RWPE2 (cell line): ENCODE results near the gene CARMIL3.

Experiments used
- ATAC-seq: fragments of 200-7000 bp; cut with Tn5 transposase; 3 replicates; pipeline ENCODE4 v1.9.1; 2021; ENCODE audit warnings: low read depth
- DNase-seq: peaks from one replicate; pipeline ENCODE4 v3.0.0-alpha.2; 2020; ENCODE audit warnings: low spot score
- H3K27ac ChIP-seq: fragments of 450-650 bp; 2 replicates; pipeline ENCODE4 v1.5.1; 2017; ENCODE audit warnings: mild to moderate bottlenecking; ENCODE audit not compliant: poor library complexity, severe bottlenecking
- H3K27me3 ChIP-seq: fragments of 250-450 bp; sonication (Bioruptor Pico); 2 replicates; pipeline ENCODE4 v1.5.1; 2021; ENCODE audit warnings: mild to moderate bottlenecking, moderate library complexity; ENCODE audit not compliant: insufficient read depth, poor library complexity, severe bottlenecking
- H3K36me3 ChIP-seq: fragments of 250-450 bp; sonication (Bioruptor Pico); 2 replicates; pipeline ENCODE4 v1.5.1; 2020; ENCODE audit warnings: low read depth, mild to moderate bottlenecking, moderate library complexity
- H3K4me1 ChIP-seq: fragments of 250-450 bp; sonication (Bioruptor Pico); 2 replicates; pipeline ENCODE4 v1.5.1; 2021; ENCODE audit warnings: mild to moderate bottlenecking, moderate library complexity; ENCODE audit not compliant: insufficient read depth, poor library complexity, severe bottlenecking
- H3K4me3 ChIP-seq: fragments of 250-450 bp; sonication (Bioruptor Pico); 2 replicates; pipeline ENCODE4 v1.5.1; 2021; ENCODE audit warnings: mild to moderate bottlenecking, moderate library complexity; ENCODE audit not compliant: severe bottlenecking
- H3K9me3 ChIP-seq: fragments of 250-450 bp; sonication (Bioruptor Pico); 2 replicates; pipeline ENCODE4 v1.5.1; 2021; ENCODE audit warnings: mild to moderate bottlenecking, moderate library complexity; ENCODE audit not compliant: severe bottlenecking
- TF ChIP-seq, protein P1 (sequence below): fragments of 450-650 bp; IDR thresholded peaks from one replicate; pipeline ENCODE4 v1.5.1; 2017; ENCODE audit warnings: mild to moderate bottlenecking, moderate library complexity; ENCODE audit not compliant: poor library complexity, severe bottlenecking

CARMIL3 gene

DNA sequence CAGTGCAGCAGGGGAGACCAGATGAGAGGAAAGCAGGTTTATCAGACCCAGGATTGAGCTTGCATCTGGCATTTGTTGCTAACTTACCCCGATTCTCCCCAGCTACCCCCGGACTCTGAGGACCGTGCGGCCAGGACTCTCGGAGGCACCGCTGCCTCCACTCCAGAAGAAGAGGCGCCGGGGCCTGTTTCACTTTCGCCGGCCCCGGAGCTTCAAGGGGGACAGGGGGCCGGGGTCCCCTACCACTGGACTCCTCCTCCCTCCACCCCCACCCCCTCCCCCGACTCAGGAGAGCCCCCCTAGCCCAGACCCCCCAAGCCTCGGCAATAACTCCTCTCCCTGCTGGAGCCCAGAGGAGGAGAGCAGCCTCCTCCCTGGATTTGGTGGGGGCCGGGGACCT, 13.0 kb downstream of the CARMIL3 start:
- H3K4me1 ChIP-seq = no peaks in the 10 kb centered on the region

GRCh38 chr14:24065408-24065807, 13.6 kb downstream of the CARMIL3 start:
- DNase-seq = peak; percentile 68
- Histone ChIP-seq H3K4me3 (no peak overlapping the region), H3K36me3 (no peaks in the 10 kb centered on the region), H3K9me3 (no peaks in the 10 kb centered on the region), H3K27ac (no peak overlapping the region), H3K4me1 (no peaks in the 10 kb centered on the region), H3K27me3 (no peaks in the 10 kb centered on the region)
- ATAC-seq = no peak
- TF ChIP-seq, protein P1, sequence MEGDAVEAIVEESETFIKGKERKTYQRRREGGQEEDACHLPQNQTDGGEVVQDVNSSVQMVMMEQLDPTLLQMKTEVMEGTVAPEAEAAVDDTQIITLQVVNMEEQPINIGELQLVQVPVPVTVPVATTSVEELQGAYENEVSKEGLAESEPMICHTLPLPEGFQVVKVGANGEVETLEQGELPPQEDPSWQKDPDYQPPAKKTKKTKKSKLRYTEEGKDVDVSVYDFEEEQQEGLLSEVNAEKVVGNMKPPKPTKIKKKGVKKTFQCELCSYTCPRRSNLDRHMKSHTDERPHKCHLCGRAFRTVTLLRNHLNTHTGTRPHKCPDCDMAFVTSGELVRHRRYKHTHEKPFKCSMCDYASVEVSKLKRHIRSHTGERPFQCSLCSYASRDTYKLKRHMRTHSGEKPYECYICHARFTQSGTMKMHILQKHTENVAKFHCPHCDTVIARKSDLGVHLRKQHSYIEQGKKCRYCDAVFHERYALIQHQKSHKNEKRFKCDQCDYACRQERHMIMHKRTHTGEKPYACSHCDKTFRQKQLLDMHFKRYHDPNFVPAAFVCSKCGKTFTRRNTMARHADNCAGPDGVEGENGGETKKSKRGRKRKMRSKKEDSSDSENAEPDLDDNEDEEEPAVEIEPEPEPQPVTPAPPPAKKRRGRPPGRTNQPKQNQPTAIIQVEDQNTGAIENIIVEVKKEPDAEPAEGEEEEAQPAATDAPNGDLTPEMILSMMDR = no peak

More for the DNA sequence above, 13.0 kb downstream of the CARMIL3 start:
- H3K36me3 ChIP-seq = no peaks in the 10 kb centered on the region
- H3K9me3 ChIP-seq = no peaks in the 10 kb centered on the region
- no peak overlapping the region for H3K4me3 ChIP-seq
- no peak for ATAC-seq
- H3K27me3 ChIP-seq = no peaks in the 10 kb centered on the region
- no peak overlapping the region for H3K27ac ChIP-seq
- DNase-seq = peak; percentile 52
- TF ChIP-seq, protein P1 = no peak

DNA sequence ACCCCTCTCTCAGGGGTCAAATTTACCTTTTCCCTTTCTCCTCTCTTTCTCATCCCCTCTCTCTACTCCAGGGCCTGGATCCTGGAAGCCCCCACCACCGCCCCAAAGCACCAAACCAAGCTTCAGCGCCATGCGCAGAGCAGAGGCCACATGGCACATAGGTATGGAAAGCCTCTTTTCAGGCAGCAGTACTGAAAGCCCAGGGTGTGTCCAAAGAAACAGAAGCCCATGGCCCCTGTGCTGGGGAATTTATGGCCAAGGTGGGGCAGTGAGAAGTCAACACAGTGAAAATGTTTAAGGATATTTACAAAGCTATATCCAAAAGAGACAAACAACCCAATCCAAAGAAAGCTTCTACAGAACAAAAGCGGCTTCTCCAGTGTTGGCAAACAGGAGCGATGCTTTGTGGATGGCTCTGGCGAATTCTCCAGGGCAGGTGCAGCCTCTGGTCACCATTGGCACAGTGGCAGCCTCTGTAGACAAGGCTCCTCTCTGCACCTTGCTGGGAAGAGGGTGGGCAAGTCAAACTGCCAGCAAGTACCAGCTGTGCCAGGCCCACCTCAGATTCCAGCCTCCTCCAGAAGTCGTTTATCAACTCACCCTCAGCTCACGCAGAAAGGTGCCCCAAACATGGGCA, 14.8 kb downstream of the CARMIL3 start:
- no peaks in the 10 kb centered on the region for H3K4me1 ChIP-seq

GRCh38 chr14:24067133-24068082, 15.6 kb downstream of the CARMIL3 start:
- H3K27ac ChIP-seq = no peak overlapping the region
- H3K9me3 ChIP-seq = no peaks in the 10 kb centered on the region
- H3K4me1 ChIP-seq = no peaks in the 10 kb centered on the region
- no peaks in the 10 kb centered on the region for H3K27me3 ChIP-seq
- DNase-seq = peak; percentile 59
- no peaks in the 10 kb centered on the region for H3K36me3 ChIP-seq
- TF ChIP-seq, protein P1 = no peak
- no peak for ATAC-seq
- no peak overlapping the region for H3K4me3 ChIP-seq

More for the DNA sequence above, 14.8 kb downstream of the CARMIL3 start:
- no peak for ATAC-seq
- H3K27me3 ChIP-seq = no peaks in the 10 kb centered on the region
- H3K27ac ChIP-seq = no peak overlapping the region
- H3K36me3 ChIP-seq = no peaks in the 10 kb centered on the region
- no peaks in the 10 kb centered on the region for H3K9me3 ChIP-seq
- TF ChIP-seq, protein P1 = no peak
- H3K4me3 ChIP-seq = no peak overlapping the region
- peak; percentile 42 for DNase-seq
